ENCODE data around the gene RGS14. TPM values are rescaled to one million over a fixed set of nuclear protein-coding genes. Genes with fewer than 3 reads are reported as not detected.
A peak's percentile ranks its signal among the peaks of the same experiment; 100 is the strongest.

Gene RGS14
- polyA plus RNA-seq, 4 donors = 12.8 to 31.3 (median 20.6) TPM

DNA sequence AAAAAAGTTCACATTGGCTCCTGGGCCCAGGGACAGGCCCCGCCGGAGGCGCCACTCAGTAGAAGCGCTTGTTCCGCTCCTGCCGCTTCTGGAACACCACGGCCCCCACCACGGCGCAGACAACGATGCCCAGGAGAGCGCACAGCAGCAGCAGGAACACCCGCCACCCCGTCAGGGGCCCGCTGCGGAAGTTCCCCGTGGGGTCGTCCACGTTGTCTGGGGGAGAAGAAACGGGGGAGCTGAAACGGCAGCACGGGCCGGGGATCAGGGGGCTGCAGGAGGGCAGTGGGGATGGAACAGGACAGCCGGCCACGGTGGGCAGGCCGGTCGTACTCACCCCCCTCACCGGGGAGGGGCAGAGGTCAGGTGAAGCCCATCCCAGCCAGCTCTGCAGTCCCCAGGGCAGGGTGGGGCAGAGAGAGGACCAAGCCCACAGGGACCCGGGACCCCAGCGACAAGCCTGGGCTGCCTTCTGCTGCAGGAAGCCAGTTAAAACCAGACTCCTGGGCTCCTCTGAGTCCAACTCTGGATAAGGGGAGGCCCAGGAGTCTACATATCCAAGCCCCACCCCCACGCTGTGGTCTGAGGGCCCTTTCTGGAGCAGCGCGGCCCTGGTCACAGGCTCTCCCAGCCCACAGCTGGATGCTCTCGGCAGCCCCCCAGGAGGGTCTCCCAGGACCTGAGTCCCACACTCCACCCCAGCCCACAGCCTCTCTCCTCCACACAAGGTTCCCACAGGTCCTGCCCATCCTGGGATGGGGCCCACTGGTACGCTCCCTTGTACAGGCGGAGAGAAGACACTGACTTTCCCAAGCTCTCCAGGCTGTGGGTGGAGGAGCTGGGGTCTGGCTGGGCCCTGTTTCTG is 25.5 kb upstream of the RGS14 start:
- H3K27ac ChIP-seq (ENCODE audit: low read depth in 1 of 3, low read length in 2 of 3) = no peak overlapping the region
- no peaks in the 10 kb centered on the region for H3K9me3 ChIP-seq (ENCODE audit: control insufficient read depth in 2 of 2, insufficient read depth in 1 of 2, low read depth in 1 of 2, low read length in 1 of 2)
- H3K4me1 ChIP-seq (ENCODE audit: control insufficient read depth in 3 of 3, insufficient read depth in 2 of 3, low read depth in 1 of 3, low read length in 2 of 3) = peaks cover 0 to 10% (median 0%) of the 10 kb centered on the region in 3 donors
- DNase-seq (no peak), FAIRE-seq (no peak)
- H3K27me3 ChIP-seq (ENCODE audit: control insufficient read depth in 3 of 3, insufficient read depth in 3 of 3, low read length in 3 of 3) = no peaks in the 10 kb centered on the region
- WGBS, 3 donors = 83 to 90% (median 90%) methylated on average over 33 to 35 of the region's 35 CpGs
- peaks cover 14 to 87% (median 18%) of the 10 kb centered on the region in 3 donors for H3K36me3 ChIP-seq (ENCODE audit: control insufficient read depth in 3 of 3, insufficient read depth in 2 of 3, low read depth in 1 of 3, low read length in 3 of 3)
- H3K4me3 ChIP-seq (ENCODE audit: low read depth in 1 of 3, low read length in 3 of 3) = no peak overlapping the region

- Histone ChIP-seq H3K36me3 (ENCODE audit: control insufficient read depth in 3 of 3, insufficient read depth in 2 of 3, low read depth in 1 of 3, low read length in 3 of 3) (peaks cover 20 to 94% (median 23%) of the 10 kb centered on the region in 3 donors), H3K27ac (ENCODE audit: low read depth in 1 of 3, low read length in 2 of 3) (no peak overlapping the region), H3K4me1 (ENCODE audit: control insufficient read depth in 3 of 3, insufficient read depth in 2 of 3, low read depth in 1 of 3, low read length in 2 of 3) (peaks cover 0 to 6% (median 0%) of the 10 kb centered on the region in 3 donors), H3K9me3 (ENCODE audit: control insufficient read depth in 2 of 2, insufficient read depth in 1 of 2, low read depth in 1 of 2, low read length in 1 of 2) (no peaks in the 10 kb centered on the region), H3K4me3 (ENCODE audit: low read depth in 1 of 3, low read length in 3 of 3) (no peak overlapping the region), H3K27me3 (ENCODE audit: control insufficient read depth in 3 of 3, insufficient read depth in 3 of 3, low read length in 3 of 3) (no peaks in the 10 kb centered on the region)
- 86 to 94% (median 91%) methylated on average over 13 of the region's 13 CpGs for WGBS, 3 donors
- FAIRE-seq (no peak), DNase-seq (no peak)
Observed at GRCh38 chr5:177332896-177333260, 24.8 kb upstream of the RGS14 start.

DNA sequence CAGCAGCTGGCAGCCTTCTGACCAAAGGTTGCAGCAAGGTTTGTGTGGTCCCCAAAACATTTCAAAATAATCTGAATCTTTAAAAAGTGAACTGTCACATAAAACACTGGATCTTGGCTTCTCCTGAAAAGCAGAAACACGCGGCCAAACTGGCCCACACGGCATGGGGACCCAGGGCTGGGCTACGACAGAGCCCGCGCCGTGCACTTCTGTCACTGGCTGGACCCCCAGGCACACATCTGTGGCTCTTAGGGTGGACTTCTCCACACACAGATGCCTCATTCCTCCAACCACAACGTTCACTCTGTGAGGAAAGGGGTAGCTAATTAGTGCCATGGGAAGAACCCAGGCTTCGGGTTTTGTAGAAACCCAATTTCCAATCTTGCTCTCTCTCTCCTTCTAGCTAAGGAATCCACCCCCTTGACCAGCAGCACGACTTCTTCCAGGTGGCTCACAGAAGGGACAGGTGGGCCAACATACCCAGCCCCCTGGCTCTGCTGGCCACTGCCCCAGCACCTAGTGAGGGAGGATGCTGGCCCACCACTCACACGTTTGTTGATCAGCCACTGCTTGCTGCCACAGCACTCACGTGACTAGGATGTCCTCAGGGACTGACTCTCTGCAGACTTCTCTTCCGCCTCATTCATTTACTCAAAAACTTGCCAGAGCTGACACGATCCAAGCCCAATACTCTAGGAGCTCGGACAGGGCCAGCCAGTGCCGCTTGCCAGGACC is 24.1 kb upstream of the RGS14 start:
- Histone ChIP-seq H3K4me3 (ENCODE audit: low read depth in 1 of 3, low read length in 3 of 3) (no peak overlapping the region), H3K27ac (ENCODE audit: low read depth in 1 of 3, low read length in 2 of 3) (no peak overlapping the region), H3K4me1 (ENCODE audit: control insufficient read depth in 3 of 3, insufficient read depth in 2 of 3, low read depth in 1 of 3, low read length in 2 of 3) (no peaks in the 10 kb centered on the region), H3K9me3 (ENCODE audit: control insufficient read depth in 2 of 2, insufficient read depth in 1 of 2, low read depth in 1 of 2, low read length in 1 of 2) (no peaks in the 10 kb centered on the region), H3K27me3 (ENCODE audit: control insufficient read depth in 3 of 3, insufficient read depth in 3 of 3, low read length in 3 of 3) (no peaks in the 10 kb centered on the region), H3K36me3 (ENCODE audit: control insufficient read depth in 3 of 3, insufficient read depth in 2 of 3, low read depth in 1 of 3, low read length in 3 of 3) (peaks cover 20 to 95% (median 28%) of the 10 kb centered on the region in 3 donors)
- no peak for DNase-seq
- FAIRE-seq = no peak
- 92% methylated on average over 16 of the region's 16 CpGs for WGBS, 3 donors

DNA sequence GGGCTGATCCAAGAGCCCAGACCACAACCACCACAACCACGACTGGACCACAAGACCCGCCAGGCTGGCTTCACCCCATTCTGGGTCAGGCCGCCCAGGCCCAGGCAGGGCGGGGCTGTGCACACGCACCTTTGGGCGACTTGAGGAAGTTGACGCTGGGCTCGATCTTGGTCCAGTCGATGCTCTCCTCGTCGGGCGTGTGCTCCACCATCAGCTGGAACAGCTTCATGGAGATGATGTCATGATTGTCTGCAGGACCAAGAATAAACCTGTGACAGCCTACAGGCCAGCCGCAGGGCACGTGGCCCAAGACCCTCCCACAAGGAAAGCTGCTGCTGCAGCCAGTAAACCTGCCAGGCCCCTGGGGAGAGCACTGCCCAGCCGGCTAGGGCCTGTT is 23.6 kb upstream of the RGS14 start:
- Histone ChIP-seq H3K9me3 (ENCODE audit: control insufficient read depth in 2 of 2, insufficient read depth in 1 of 2, low read depth in 1 of 2, low read length in 1 of 2) (no peaks in the 10 kb centered on the region), H3K36me3 (ENCODE audit: control insufficient read depth in 3 of 3, insufficient read depth in 2 of 3, low read depth in 1 of 3, low read length in 3 of 3) (peaks cover 20 to 97% (median 28%) of the 10 kb centered on the region in 3 donors), H3K4me1 (ENCODE audit: control insufficient read depth in 3 of 3, insufficient read depth in 2 of 3, low read depth in 1 of 3, low read length in 2 of 3) (no peaks in the 10 kb centered on the region), H3K4me3 (ENCODE audit: low read depth in 1 of 3, low read length in 3 of 3) (no peak overlapping the region), H3K27me3 (ENCODE audit: control insufficient read depth in 3 of 3, insufficient read depth in 3 of 3, low read length in 3 of 3) (no peaks in the 10 kb centered on the region), H3K27ac (ENCODE audit: low read depth in 1 of 3, low read length in 2 of 3) (no peak overlapping the region)
- no peak for DNase-seq
- WGBS, 3 donors = 78 to 83% (median 81%) methylated on average over 15 of the region's 15 CpGs
- FAIRE-seq = no peak

DNA sequence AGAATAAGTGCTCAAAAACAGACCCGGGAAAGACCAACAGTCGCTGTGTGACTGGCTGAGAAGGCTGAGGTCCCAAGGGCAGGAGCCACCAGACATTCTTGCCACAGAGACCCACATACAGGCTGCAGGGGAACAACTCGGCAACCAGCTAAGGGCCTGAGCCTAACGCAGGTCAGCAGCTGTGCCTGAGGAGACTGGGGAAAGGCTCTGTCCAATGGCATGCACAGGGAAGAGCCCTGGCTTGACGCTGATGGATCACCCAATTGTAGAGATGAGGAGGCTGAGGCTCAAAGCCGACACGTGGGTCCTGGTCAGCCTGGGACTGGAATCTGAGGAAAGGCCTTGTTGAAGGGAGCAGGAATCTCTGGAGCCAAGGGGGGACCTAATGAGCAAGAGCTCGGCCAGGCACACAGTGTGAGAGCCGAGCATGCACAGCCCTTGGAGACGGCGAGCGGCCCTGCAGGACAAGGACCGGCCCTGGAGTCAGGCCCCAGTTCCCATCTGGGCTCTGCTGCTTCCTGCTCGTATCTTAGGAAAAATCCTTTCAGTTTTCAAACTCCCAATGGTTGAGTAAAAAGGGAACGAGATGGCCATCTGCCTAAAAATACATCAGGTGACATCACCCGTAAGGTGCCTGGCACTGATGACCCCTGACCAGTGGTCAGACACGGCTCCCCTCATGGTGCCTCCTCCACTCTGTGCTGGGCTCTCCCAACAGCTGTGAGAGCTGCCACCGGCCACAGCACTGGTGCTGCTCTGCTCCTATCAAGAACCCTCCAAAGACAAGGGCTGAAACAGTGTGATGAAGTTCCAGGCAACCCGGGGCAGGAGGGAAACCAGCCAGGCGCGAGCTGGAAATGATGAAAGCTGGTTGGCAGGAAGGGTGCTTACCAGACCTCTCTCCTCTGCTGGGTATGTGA is 22.7 kb upstream of the RGS14 start:
- no peak for DNase-seq
- H3K27ac ChIP-seq (ENCODE audit: low read depth in 1 of 3, low read length in 2 of 3) = no peak overlapping the region
- H3K4me3 ChIP-seq (ENCODE audit: low read depth in 1 of 3, low read length in 3 of 3) = no peak overlapping the region
- H3K36me3 ChIP-seq (ENCODE audit: control insufficient read depth in 3 of 3, insufficient read depth in 2 of 3, low read depth in 1 of 3, low read length in 3 of 3) = peaks cover 18 to 96% (median 28%) of the 10 kb centered on the region in 3 donors
- WGBS, 3 donors = 91 to 94% (median 92%) methylated on average over 21 of the region's 21 CpGs
- no peaks in the 10 kb centered on the region for H3K4me1 ChIP-seq (ENCODE audit: control insufficient read depth in 3 of 3, insufficient read depth in 2 of 3, low read depth in 1 of 3, low read length in 2 of 3)
- H3K27me3 ChIP-seq (ENCODE audit: control insufficient read depth in 3 of 3, insufficient read depth in 3 of 3, low read length in 3 of 3) = no peaks in the 10 kb centered on the region
- FAIRE-seq = no peak
- no peaks in the 10 kb centered on the region for H3K9me3 ChIP-seq (ENCODE audit: control insufficient read depth in 2 of 2, insufficient read depth in 1 of 2, low read depth in 1 of 2, low read length in 1 of 2)

DNA sequence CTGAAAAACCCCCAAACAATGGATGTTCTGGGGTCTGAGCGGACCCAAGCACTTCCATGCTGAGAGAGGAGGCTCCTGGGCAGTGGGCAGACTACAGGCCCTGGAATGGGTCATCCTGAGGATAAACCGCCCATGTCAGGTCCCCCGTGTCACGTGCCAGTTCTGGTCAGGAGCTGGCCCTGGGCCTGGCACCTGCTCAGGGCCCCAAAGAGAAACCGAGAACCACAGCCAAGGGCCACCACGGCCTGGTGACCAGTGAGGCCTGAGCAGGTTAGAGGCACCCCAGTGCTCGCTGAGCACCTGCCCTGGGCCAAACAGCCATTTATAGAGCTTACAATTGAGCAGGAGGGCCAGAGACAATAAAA is 22.0 kb upstream of the RGS14 start:
- Histone ChIP-seq H3K27ac (ENCODE audit: low read depth in 1 of 3, low read length in 2 of 3) (no peak overlapping the region), H3K9me3 (ENCODE audit: control insufficient read depth in 2 of 2, insufficient read depth in 1 of 2, low read depth in 1 of 2, low read length in 1 of 2) (no peaks in the 10 kb centered on the region), H3K27me3 (ENCODE audit: control insufficient read depth in 3 of 3, insufficient read depth in 3 of 3, low read length in 3 of 3) (no peaks in the 10 kb centered on the region), H3K36me3 (ENCODE audit: control insufficient read depth in 3 of 3, insufficient read depth in 2 of 3, low read depth in 1 of 3, low read length in 3 of 3) (peaks cover 18 to 89% (median 28%) of the 10 kb centered on the region in 3 donors), H3K4me1 (ENCODE audit: control insufficient read depth in 3 of 3, insufficient read depth in 2 of 3, low read depth in 1 of 3, low read length in 2 of 3) (no peaks in the 10 kb centered on the region), H3K4me3 (ENCODE audit: low read depth in 1 of 3, low read length in 3 of 3) (no peak overlapping the region)
- FAIRE-seq (no peak), DNase-seq (no peak)
- WGBS, 3 donors = 92 to 96% (median 95%) methylated on average over 7 of the region's 7 CpGs

GRCh38 chr5:177336112-177336511 is 21.6 kb upstream of the RGS14 start:
- H3K27me3 ChIP-seq (ENCODE audit: control insufficient read depth in 3 of 3, insufficient read depth in 3 of 3, low read length in 3 of 3) = no peaks in the 10 kb centered on the region
- FAIRE-seq (no peak), DNase-seq (peak; percentile 35 to 42)
- 41 to 60% (median 56%) methylated on average over 12 of the region's 12 CpGs for WGBS, 3 donors
- H3K27ac ChIP-seq (ENCODE audit: low read depth in 1 of 3, low read length in 2 of 3) = no peak overlapping the region
- no peaks in the 10 kb centered on the region for H3K9me3 ChIP-seq (ENCODE audit: control insufficient read depth in 2 of 2, insufficient read depth in 1 of 2, low read depth in 1 of 2, low read length in 1 of 2)
- no peak overlapping the region for H3K4me3 ChIP-seq (ENCODE audit: low read depth in 1 of 3, low read length in 3 of 3)
- H3K36me3 ChIP-seq (ENCODE audit: control insufficient read depth in 3 of 3, insufficient read depth in 2 of 3, low read depth in 1 of 3, low read length in 3 of 3) = peaks cover 18 to 85% (median 28%) of the 10 kb centered on the region in 3 donors
- no peaks in the 10 kb centered on the region for H3K4me1 ChIP-seq (ENCODE audit: control insufficient read depth in 3 of 3, insufficient read depth in 2 of 3, low read depth in 1 of 3, low read length in 2 of 3)

Measured in small intestine (tissue), 7 donors.